Effector memory CD8-positive, alpha-beta T cell (primary cell): ENCODE data around the gene POLR2J3.
"Not testable (repeated sequence)": the region's sequence is repeated elsewhere in the genome, so short reads cannot be mapped to it uniquely, and the experiment has no call there.

Experiments used
- ATAC-seq: fragments of 150-1000 bp; cut with Tn5 transposase; replicated peaks from 2 replicates; pipeline ENCODE4 v1.10.0; 2021; ENCODE audit warnings: mild to moderate bottlenecking, moderate library complexity
- DNase-seq, 3 experiments: peaks; one replicate each; pipeline ENCODE4 v3.0.0; 2021
- H3K27ac Mint-ChIP-seq, 2 donors: one replicate each; pipeline ENCODE4 v1.8.0; 2022; ENCODE audit warnings: mild to moderate bottlenecking in 2 of 2, mixed read lengths in 2 of 2, moderate library complexity in 2 of 2
- H3K27me3 Mint-ChIP-seq, 2 donors: one replicate each; pipeline ENCODE4 v1.8.0; 2022; ENCODE audit warnings: mixed read lengths in 2 of 2
- H3K36me3 Mint-ChIP-seq: one replicate; pipeline ENCODE4 v1.8.0; 2022; ENCODE audit warnings: mild to moderate bottlenecking, moderate library complexity, mixed read lengths; ENCODE audit not compliant: insufficient read depth
- H3K4me1 Mint-ChIP-seq, 2 donors: one replicate each; pipeline ENCODE4 v1.8.0; 2022; ENCODE audit warnings: low read depth in 2 of 2, mixed read lengths in 2 of 2
- H3K4me3 Mint-ChIP-seq, 2 donors: one replicate each; pipeline ENCODE4 v1.8.0; 2022; ENCODE audit warnings: mild to moderate bottlenecking in 2 of 2, mixed read lengths in 2 of 2, moderate library complexity in 2 of 2
- H3K9me3 Mint-ChIP-seq, 2 donors: one replicate each; pipeline ENCODE4 v1.8.0; 2022; ENCODE audit warnings: mixed read lengths in 2 of 2

The POLR2J3 gene

GRCh38 chr7:102568620-102569019, 3.8 kb downstream of the POLR2J3 start:
- not testable (repeated sequence) for ATAC-seq

GRCh38 chr7:102550808-102551422, 21.5 kb downstream of the POLR2J3 start, which contains the start of gene SPDYE2:
SPDYE2 (plus strand) TSS chr7:102551226; CDS start chr7:102553256, 2,030 bp downstream.
- H3K27me3 Mint-ChIP-seq, H3K4me3 Mint-ChIP-seq, DNase-seq, H3K4me1 Mint-ChIP-seq, H3K27ac Mint-ChIP-seq, H3K36me3 Mint-ChIP-seq, H3K9me3 Mint-ChIP-seq, ATAC-seq: not testable (repeated sequence)

More at GRCh38 chr7:102568620-102569019, 3.8 kb downstream of the POLR2J3 start:
- peaks cover 15% of the 10 kb centered on the region for H3K36me3 Mint-ChIP-seq
- not testable (repeated sequence) for H3K27me3 Mint-ChIP-seq, DNase-seq, H3K4me1 Mint-ChIP-seq, H3K9me3 Mint-ChIP-seq, H3K4me3 Mint-ChIP-seq, H3K27ac Mint-ChIP-seq

- H3K9me3 Mint-ChIP-seq, ATAC-seq, H3K27ac Mint-ChIP-seq, DNase-seq, H3K4me1 Mint-ChIP-seq, H3K36me3 Mint-ChIP-seq, H3K4me3 Mint-ChIP-seq, H3K27me3 Mint-ChIP-seq: not testable (repeated sequence)
Measured at GRCh38 chr7:102546353-102546752, 26.0 kb downstream of the POLR2J3 start.

GRCh38 chr7:102545288-102545687, 27.1 kb downstream of the POLR2J3 start:
- H3K36me3 Mint-ChIP-seq, DNase-seq, H3K4me3 Mint-ChIP-seq, H3K4me1 Mint-ChIP-seq, H3K9me3 Mint-ChIP-seq, H3K27me3 Mint-ChIP-seq, H3K27ac Mint-ChIP-seq, ATAC-seq: not testable (repeated sequence)

- not testable (repeated sequence) for ATAC-seq, H3K9me3 Mint-ChIP-seq, H3K4me1 Mint-ChIP-seq, H3K27ac Mint-ChIP-seq, H3K27me3 Mint-ChIP-seq, DNase-seq, H3K4me3 Mint-ChIP-seq, H3K36me3 Mint-ChIP-seq
Measured at GRCh38 chr7:102544372-102544771, 28.0 kb downstream of the POLR2J3 start.

- DNase-seq, result not testable (repeated sequence)
Measured at GRCh38 chr7:102543596-102543995, 28.8 kb downstream of the POLR2J3 start, which contains the start of gene UPK3BL2. UPK3BL2 (minus strand) TSS chr7:102543696; CDS start chr7:102543636, 60 bp downstream.

GRCh38 chr7:102542771-102543170, 29.6 kb downstream of the POLR2J3 start:
- not testable (repeated sequence) for H3K4me1 Mint-ChIP-seq, H3K27ac Mint-ChIP-seq, H3K27me3 Mint-ChIP-seq, H3K36me3 Mint-ChIP-seq, H3K9me3 Mint-ChIP-seq, DNase-seq, ATAC-seq, H3K4me3 Mint-ChIP-seq

More at GRCh38 chr7:102543596-102543995, 28.8 kb downstream of the POLR2J3 start, which contains the start of gene UPK3BL2:
- H3K27ac Mint-ChIP-seq, H3K4me3 Mint-ChIP-seq, H3K27me3 Mint-ChIP-seq, H3K4me1 Mint-ChIP-seq, H3K36me3 Mint-ChIP-seq, H3K9me3 Mint-ChIP-seq, ATAC-seq: not testable (repeated sequence)

GRCh38 chr7:102542083-102542482, 30.3 kb downstream of the POLR2J3 start:
- not testable (repeated sequence) for DNase-seq, H3K4me3 Mint-ChIP-seq, H3K27me3 Mint-ChIP-seq, H3K4me1 Mint-ChIP-seq, ATAC-seq, H3K36me3 Mint-ChIP-seq, H3K27ac Mint-ChIP-seq, H3K9me3 Mint-ChIP-seq

GRCh38 chr7:102540604-102541003, 31.8 kb downstream of the POLR2J3 start:
- H3K27me3 Mint-ChIP-seq, H3K4me3 Mint-ChIP-seq, ATAC-seq, DNase-seq, H3K9me3 Mint-ChIP-seq, H3K36me3 Mint-ChIP-seq, H3K27ac Mint-ChIP-seq, H3K4me1 Mint-ChIP-seq: not testable (repeated sequence)

- not testable (repeated sequence) for H3K9me3 Mint-ChIP-seq, H3K36me3 Mint-ChIP-seq, H3K27me3 Mint-ChIP-seq, H3K27ac Mint-ChIP-seq, H3K4me1 Mint-ChIP-seq, H3K4me3 Mint-ChIP-seq, DNase-seq, ATAC-seq
Measured at GRCh38 chr7:102535062-102535615, 37.2 kb downstream of the POLR2J3 start.

- H3K27me3 Mint-ChIP-seq, H3K36me3 Mint-ChIP-seq, ATAC-seq, DNase-seq, H3K4me1 Mint-ChIP-seq, H3K9me3 Mint-ChIP-seq, H3K4me3 Mint-ChIP-seq, H3K27ac Mint-ChIP-seq: not testable (repeated sequence)
Measured at GRCh38 chr7:102532127-102532526, 40.3 kb downstream of the POLR2J3 start.

- not testable (repeated sequence) for DNase-seq, ATAC-seq, H3K4me1 Mint-ChIP-seq, H3K9me3 Mint-ChIP-seq, H3K4me3 Mint-ChIP-seq, H3K27me3 Mint-ChIP-seq, H3K36me3 Mint-ChIP-seq, H3K27ac Mint-ChIP-seq
Measured at GRCh38 chr7:102531583-102531982, 40.8 kb downstream of the POLR2J3 start.

GRCh38 chr7:102527822-102528793, 44.3 kb downstream of the POLR2J3 start:
- ATAC-seq, H3K9me3 Mint-ChIP-seq, H3K4me3 Mint-ChIP-seq, DNase-seq, H3K27ac Mint-ChIP-seq, H3K27me3 Mint-ChIP-seq, H3K4me1 Mint-ChIP-seq, H3K36me3 Mint-ChIP-seq: not testable (repeated sequence)
